AG08395 (cell line): Measurements from ENCODE around the gene PROC.
A peak's percentile ranks its signal among the peaks of the same experiment; 100 is the strongest.

Experiments used
- DNase-seq: peaks from one replicate; pipeline ENCODE4 v3.0.0; 2012; ENCODE audit warnings: mixed read lengths, low spot score

The PROC gene

DNA sequence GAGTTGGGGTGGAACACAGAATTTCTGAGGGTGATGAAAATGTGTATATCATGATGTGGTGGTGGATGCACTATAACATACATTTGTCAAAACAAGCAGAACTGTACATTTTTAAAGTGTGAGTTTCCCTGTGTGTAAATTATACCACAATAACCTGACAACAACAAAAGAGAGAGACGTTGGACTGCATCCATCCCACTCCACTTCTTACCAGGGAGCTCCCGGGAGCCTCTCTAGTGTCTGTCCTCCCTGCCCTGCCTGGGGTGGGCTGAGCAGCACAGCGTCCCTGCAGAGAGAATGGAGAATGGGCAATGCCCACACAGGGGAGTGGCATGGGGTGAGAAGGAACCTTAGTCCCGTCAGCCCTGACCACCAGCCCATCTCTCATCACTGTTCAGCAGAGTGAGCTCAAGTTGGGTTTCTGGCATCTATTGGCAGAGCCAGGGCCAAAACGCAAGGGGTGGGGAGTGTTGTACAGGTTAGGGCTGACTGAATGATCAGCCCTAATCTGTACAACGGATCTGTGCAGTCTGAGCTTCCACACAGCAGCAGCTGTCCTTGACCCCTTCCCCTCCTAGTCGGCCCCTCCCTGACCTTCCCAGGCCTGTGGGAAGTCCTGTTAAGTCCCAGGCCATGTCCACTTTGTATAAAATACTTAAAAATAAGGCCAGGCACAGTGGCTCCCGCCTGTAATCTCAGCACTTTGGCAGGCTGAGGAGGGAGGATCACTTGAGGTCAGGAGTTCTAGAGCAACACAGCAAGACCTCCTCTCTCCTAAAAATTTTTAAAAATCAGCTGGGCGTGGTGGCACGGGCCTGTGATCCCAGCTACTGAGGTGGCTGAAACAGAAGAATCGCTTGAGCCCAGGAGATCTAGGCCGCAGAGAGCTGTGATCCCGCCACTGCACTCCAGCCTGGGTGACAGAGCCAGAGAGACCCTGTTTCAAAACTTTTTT, 3.3 kb upstream of the PROC start:
- no peak for DNase-seq

DNA sequence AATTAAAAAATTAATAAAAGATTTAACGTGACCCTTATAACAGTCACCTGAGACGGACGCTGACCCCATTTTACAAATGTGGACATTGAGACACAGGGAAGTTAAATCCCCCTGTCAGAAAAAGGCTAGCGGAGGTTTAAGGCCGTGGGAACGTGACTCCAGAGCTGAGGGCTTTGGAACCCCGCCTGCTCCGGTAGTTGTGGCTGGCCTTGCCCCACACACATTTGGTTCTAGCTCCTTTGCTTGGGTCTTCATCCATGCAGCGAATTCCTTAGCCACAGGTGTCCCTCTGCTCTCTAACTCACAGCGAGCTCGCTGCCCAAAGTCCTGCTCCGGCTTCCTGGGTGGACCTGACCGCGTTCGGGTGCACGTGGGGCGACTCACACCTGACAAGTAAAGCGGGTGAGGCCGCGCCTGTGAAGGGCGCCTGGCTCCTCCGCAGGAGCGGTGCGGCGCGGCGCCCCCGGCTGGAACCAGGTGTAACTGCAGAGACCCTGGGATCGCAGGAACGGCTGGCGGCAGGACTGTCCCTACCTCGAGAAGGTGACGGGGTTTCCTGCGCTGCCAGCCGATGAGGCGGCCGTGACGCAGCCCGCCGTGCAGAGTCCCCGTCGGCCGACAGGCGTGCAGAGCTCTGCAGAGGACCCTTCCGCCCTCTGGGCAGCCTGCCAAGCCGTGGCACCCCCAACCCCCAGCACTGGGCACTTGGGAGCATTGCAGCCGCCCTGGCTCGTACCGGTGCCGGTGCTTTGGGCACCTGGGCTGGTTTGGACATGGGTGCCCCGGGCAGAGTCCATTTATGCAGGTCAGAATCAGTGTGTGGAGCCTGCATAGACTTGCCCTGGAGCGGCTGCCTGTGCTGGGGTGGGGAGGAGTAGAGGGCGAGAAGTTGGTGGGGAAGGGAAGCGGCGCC, 2.4 kb upstream of the PROC start:
- DNase-seq: no peak

DNA sequence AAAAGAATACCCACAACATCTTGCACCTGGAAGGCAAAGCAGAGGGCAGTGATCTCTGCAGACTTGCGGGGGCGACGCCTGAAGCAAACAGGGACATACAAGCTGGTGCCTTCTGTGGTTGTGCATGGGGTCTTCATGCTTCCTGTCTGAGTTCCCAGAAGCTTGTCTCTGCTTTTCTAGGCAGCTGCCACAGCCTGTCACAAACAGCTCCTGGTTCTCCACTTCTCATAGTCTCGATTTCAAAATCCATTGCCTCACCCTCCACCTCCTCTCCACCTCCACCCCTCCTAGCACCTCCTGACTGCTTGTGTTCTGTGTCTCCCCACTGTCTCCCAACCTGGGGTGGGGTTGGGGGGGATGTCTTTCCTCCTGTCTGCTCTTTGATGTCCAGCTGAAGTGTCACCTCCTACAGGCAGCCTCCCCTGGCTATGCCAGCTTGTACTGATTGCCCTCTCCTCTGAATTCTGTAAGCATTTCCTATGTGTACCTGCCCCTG, 1.7 kb upstream of the PROC start:
- no peak for DNase-seq

DNA sequence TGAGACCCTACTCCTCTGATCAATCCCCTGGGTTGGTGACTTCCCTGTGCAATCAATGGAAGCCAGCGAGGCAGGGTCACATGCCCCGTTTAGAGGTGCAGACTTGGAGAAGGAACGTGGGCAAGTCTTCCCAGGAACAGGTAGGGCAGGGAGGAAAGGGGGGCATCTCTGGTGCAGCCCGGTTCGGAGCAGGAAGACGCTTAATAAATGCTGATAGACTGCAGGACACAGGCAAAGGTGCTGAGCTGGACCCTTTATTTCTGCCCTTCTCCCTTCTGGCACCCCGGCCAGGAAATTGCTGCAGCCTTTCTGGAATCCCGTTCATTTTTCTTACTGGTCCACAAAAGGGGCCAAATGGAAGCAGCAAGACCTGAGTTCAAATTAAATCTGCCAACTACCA, 821 bp upstream of the PROC start:
- DNase-seq: no peak

DNA sequence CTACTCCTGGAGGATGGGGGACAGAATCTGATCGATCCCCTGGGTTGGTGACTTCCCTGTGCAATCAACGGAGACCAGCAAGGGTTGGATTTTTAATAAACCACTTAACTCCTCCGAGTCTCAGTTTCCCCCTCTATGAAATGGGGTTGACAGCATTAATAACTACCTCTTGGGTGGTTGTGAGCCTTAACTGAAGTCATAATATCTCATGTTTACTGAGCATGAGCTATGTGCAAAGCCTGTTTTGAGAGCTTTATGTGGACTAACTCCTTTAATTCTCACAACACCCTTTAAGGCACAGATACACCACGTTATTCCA, 844 bp downstream of the PROC start:
- DNase-seq: no peak

DNA sequence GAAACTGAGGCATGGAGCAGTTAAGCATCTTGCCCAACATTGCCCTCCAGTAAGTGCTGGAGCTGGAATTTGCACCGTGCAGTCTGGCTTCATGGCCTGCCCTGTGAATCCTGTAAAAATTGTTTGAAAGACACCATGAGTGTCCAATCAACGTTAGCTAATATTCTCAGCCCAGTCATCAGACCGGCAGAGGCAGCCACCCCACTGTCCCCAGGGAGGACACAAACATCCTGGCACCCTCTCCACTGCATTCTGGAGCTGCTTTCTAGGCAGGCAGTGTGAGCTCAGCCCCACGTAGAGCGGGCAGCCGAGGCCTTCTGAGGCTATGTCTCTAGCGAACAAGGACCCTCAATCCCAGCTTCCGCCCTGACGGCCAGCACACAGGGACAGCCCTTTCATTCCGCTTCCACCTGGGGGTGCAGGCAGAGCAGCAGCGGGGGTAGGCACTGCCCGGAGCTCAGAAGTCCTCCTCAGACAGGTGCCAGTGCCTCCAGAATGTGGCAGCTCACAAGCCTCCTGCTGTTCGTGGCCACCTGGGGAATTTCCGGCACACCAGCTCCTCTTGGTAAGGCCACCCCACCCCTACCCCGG, 1.3 kb downstream of the PROC start:
- DNase-seq: peak; percentile 22

DNA sequence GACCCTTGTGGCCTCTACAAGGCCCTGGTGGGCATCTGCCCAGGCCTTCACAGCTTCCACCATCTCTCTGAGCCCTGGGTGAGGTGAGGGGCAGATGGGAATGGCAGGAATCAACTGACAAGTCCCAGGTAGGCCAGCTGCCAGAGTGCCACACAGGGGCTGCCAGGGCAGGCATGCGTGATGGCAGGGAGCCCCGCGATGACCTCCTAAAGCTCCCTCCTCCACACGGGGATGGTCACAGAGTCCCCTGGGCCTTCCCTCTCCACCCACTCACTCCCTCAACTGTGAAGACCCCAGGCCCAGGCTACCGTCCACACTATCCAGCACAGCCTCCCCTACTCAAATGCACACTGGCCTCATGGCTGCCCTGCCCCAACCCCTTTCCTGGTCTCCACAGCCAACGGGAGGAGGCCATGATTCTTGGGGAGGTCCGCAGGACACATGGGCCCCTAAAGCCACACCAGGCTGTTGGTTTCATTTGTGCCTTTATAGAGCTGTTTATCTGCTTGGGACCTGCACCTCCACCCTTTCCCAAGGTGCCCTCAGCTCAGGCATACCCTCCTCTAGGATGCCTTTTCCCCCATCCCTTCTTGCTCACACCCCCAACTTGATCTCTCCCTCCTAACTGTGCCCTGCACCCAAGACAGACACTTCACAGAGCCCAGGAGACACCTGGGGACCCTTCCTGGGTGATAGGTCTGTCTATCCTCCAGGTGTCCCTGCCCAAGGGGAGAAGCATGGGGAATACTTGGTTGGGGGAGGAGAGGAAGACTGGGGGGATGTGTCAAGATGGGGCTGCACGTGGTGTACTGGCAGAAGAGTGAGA, 2.0 kb downstream of the PROC start:
- DNase-seq: no peak

DNA sequence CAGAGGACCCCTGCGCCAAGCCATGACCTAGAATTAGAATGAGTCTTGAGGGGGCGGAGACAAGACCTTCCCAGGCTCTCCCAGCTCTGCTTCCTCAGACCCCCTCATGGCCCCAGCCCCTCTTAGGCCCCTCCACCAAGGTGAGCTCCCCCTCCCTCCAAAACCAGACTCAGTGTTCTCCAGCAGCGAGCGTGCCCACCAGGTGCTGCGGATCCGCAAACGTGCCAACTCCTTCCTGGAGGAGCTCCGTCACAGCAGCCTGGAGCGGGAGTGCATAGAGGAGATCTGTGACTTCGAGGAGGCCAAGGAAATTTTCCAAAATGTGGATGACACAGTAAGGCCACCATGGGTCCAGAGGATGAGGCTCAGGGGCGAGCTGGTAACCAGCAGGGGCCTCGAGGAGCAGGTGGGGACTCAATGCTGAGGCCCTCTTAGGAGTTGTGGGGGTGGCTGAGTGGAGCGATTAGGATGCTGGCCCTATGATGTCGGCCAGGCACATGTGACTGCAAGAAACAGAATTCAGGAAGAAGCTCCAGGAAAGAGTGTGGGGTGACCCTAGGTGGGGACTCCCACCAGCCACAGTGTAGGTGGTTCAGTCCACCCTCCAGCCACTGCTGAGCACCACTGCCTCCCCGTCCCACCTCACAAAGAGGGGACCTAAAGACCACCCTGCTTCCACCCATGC, 3.0 kb downstream of the PROC start:
- DNase-seq: no peak

DNA sequence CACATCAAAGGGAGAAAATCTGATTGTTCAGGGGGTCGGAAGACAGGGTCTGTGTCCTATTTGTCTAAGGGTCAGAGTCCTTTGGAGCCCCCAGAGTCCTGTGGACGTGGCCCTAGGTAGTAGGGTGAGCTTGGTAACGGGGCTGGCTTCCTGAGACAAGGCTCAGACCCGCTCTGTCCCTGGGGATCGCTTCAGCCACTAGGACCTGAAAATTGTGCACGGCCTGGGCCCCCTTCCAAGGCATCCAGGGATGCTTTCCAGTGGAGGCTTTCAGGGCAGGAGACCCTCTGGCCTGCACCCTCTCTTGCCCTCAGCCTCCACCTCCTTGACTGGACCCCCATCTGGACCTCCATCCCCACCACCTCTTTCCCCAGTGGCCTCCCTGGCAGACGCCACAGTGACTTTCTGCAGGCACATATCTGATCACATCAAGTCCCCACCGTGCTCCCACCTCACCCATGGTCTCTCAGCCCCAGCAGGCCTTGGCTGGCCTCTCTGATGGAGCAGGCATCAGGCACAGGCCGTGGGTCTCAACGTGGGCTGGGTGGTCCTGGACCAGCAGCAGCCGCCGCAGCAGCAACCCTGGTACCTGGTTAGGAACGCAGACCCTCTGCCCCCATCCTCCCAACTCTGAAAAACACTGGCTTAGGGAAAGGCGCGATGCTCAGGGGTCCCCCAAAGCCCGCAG, 3.8 kb downstream of the PROC start:
- DNase-seq: no peak

DNA sequence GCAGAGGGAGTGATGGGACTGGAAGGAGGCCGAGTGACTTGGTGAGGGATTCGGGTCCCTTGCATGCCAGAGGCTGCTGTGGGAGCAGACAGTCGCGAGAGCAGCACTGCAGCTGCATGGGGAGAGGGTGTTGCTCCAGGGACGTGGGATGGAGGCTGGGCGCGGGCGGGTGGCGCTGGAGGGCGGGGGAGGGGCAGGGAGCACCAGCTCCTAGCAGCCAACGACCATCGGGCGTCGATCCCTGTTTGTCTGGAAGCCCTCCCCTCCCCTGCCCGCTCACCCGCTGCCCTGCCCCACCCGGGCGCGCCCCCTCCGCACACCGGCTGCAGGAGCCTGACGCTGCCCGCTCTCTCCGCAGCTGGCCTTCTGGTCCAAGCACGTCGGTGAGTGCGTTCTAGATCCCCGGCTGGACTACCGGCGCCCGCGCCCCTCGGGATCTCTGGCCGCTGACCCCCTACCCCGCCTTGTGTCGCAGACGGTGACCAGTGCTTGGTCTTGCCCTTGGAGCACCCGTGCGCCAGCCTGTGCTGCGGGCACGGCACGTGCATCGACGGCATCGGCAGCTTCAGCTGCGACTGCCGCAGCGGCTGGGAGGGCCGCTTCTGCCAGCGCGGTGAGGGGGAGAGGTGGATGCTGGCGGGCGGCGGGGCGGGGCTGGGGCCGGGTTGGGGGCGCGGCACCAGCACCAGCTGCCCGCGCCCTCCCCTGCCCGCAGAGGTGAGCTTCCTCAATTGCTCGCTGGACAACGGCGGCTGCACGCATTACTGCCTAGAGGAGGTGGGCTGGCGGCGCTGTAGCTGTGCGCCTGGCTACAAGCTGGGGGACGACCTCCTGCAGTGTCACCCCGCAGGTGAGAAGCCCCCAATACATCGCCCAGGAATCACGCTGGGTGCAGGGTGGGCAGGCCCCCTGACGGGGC, 4.6 kb downstream of the PROC start:
- DNase-seq: no peak

DNA sequence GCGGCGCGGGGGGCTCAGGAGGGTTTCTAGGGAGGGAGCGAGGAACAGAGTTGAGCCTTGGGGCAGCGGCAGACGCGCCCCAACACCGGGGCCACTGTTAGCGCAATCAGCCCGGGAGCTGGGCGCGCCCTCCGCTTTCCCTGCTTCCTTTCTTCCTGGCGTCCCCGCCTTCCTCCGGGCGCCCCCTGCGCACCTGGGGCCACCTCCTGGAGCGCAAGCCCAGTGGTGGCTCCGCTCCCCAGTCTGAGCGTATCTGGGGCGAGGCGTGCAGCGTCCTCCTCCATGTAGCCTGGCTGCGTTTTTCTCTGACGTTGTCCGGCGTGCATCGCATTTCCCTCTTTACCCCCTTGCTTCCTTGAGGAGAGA, 5.2 kb downstream of the PROC start:
- DNase-seq: no peak

DNA sequence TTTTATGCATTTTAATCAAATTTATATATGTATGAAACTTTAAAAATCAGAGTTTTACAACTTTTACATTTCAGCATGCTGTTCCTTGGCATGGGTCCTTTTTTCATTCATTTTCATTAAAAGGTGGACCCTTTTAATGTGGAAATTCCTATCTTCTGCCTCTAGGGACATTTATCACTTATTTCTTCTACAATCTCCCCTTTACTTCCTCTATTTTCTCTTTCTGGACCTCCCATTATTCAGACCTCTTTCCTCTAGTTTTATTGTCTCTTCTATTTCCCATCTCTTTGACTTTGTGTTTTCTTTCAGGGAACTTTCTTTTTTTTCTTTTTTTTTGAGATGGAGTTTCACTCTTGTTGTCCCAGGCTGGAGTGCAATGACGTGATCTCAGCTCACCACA, 5.7 kb downstream of the PROC start:
- DNase-seq: no peak

DNA sequence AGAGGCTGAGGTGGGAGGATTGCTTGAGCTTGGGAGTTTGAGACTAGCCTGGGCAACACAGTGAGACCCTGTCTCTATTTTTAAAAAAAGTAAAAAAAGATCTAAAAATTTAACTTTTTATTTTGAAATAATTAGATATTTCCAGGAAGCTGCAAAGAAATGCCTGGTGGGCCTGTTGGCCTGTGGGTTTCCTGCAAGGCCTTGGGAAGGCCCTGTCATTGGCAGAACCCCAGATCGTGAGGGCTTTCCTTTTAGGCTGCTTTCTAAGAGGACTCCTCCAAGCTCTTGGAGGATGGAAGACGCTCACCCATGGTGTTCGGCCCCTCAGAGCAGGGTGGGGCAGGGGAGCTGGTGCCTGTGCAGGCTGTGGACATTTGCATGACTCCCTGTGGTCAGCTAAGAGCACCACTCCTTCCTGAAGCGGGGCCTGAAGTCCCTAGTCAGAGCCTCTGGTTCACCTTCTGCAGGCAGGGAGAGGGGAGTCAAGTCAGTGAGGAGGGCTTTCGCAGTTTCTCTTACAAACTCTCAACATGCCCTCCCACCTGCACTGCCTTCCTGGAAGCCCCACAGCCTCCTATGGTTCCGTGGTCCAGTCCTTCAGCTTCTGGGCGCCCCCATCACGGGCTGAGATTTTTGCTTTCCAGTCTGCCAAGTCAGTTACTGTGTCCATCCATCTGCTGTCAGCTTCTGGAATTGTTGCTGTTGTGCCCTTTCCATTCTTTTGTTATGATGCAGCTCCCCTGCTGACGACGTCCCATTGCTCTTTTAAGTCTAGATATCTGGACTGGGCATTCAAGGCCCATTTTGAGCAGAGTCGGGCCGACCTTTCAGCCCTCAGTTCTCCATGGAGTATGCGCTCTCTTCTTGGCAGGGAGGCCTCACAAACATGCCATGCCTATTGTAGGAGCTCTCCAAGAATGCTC, 6.6 kb downstream of the PROC start:
- DNase-seq: no peak

DNA sequence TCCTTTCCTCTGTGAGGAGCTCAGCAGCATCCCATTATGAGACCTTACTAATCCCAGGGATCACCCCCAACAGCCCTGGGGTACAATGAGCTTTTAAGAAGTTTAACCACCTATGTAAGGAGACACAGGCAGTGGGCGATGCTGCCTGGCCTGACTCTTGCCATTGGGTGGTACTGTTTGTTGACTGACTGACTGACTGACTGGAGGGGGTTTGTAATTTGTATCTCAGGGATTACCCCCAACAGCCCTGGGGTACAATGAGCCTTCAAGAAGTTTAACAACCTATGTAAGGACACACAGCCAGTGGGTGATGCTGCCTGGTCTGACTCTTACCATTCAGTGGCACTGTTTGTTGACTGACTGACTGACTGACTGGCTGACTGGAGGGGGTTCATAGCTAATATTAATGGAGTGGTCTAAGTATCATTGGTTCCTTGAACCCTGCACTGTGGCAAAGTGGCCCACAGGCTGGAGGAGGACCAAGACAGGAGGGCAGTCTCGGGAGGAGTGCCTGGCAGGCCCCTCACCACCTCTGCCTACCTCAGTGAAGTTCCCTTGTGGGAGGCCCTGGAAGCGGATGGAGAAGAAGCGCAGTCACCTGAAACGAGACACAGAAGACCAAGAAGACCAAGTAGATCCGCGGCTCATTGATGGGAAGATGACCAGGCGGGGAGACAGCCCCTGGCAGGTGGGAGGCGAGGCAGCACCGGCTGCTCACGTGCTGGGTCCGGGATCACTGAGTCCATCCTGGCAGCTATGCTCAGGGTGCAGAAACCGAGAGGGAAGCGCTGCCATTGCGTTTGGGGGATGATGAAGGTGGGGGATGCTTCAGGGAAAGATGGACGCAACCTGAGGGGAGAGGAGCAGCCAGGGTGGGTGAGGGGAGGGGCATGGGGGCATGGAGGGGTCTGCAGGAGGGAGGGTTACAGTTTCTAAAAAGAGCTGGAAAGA, 7.6 kb downstream of the PROC start:
- no peak for DNase-seq

DNA sequence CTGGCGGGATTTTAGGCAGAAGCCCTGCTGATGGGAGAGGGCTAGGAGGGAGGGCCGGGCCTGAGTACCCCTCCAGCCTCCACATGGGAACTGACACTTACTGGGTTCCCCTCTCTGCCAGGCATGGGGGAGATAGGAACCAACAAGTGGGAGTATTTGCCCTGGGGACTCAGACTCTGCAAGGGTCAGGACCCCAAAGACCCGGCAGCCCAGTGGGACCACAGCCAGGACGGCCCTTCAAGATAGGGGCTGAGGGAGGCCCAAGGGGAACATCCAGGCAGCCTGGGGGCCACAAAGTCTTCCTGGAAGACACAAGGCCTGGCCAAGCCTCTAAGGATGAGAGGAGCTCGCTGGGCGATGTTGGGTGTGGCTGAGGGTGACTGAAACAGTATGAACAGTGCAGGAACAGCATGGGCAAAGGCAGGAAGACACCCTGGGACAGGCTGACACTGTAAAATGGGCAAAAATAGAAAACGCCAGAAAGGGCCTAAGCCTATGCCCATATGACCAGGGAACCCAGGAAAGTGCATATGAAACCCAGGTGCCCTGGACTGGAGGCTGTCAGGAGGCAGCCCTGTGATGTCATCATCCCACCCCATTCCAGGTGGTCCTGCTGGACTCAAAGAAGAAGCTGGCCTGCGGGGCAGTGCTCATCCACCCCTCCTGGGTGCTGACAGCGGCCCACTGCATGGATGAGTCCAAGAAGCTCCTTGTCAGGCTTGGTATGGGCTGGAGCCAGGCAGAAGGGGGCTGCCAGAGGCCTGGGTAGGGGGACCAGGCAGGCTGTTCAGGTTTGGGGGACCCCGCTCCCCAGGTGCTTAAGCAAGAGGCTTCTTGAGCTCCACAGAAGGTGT, 8.5 kb downstream of the PROC start:
- DNase-seq: no peak

DNA sequence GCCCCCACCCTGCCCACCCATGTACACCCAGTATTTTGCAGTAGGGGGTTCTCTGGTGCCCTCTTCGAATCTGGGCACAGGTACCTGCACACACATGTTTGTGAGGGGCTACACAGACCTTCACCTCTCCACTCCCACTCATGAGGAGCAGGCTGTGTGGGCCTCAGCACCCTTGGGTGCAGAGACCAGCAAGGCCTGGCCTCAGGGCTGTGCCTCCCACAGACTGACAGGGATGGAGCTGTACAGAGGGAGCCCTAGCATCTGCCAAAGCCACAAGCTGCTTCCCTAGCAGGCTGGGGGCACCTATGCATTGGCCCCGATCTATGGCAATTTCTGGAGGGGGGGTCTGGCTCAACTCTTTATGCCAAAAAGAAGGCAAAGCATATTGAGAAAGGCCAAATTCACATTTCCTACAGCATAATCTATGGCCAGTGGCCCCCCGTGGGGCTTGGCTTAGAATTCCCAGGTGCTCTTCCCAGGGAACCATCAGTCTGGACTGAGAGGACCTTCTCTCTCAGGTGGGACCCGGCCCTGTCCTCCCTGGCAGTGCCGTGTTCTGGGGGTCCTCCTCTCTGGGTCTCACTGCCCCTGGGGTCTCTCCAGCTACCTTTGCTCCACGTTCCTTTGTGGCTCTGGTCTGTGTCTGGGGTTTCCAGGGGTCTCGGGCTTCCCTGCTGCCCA, 9.3 kb downstream of the PROC start:
- no peak for DNase-seq
